NT2/D1 (cell line): ENCODE data around the gene LTBP4.

ENCODE experiments used
- YY1 ChIP-seq: IDR thresholded peaks from 2 replicates; pipeline ENCODE4 v1.6.1; 2011; ENCODE audit not compliant: insufficient read length, insufficient read depth
- ZNF274 ChIP-seq: IDR thresholded peaks from 2 replicates; pipeline ENCODE4 v1.6.1; 2011; ENCODE audit warnings: mild to moderate bottlenecking, low read depth, low read length

DNA sequence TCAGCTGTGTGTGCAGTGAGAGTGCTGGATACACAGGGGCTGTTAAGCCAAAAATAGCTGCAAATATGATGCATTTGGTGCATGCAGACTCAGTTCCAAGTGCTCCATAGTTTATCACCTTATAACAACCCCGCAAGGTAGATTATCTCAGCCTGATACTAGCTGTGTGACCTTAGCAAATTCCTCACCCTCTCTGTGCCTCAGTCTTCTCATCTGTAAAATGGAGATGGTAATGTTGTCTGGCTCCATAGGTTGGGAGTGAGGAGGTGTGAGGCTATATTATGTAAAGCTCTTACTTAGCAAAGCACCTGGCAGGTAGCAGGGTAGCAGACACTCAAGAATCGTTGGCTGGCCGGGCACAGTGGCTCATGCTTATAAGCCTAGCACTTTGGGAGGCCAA, 48.3 kb upstream of the LTBP4 start:
- no peak for TF ChIP-seq ZNF274
- TF ChIP-seq YY1: no peak
